AG04449 (cell line): Measurements from ENCODE around the gene VEZF1.
A peak's percentile ranks its signal among the peaks of the same experiment; 100 is the strongest.

ENCODE experiments used
- CTCF ChIA-PET: fragments of 350-600 bp; formaldehyde crosslinking; extraction: SDS; loops from one replicate; lab custom pipeline; 2021; ENCODE audit warnings: antibody characterized with exemption; lab: Yijun Ruan, JAX
- POLR2A ChIA-PET: fragments of 400-600, 350-600 bp; formaldehyde crosslinking; extraction: SDS; loops from one replicate; lab custom pipeline; 2020; ENCODE audit warnings: antibody characterized with exemption, inconsistent platforms; lab: Yijun Ruan, JAX
- DNase-seq: peaks from one replicate; pipeline ENCODE4 v3.0.0-alpha.2; 2010; ENCODE audit warnings: low read depth, low spot score
- H3K4me3 ChIP-seq: 2 replicates; pipeline ENCODE4 v1.5.1; 2011; ENCODE audit warnings: low read depth, mild to moderate bottlenecking, control low read depth, low read length
- TF ChIP-seq, protein P1 (sequence below): IDR thresholded peaks from one replicate; pipeline ENCODE4 v1.5.1; 2011; ENCODE audit warnings: mild to moderate bottlenecking, moderate library complexity, low read length, control low read depth, inconsistent platforms; ENCODE audit not compliant: insufficient read depth; ENCODE audit errors: missing control alignments

Gene VEZF1

DNA sequence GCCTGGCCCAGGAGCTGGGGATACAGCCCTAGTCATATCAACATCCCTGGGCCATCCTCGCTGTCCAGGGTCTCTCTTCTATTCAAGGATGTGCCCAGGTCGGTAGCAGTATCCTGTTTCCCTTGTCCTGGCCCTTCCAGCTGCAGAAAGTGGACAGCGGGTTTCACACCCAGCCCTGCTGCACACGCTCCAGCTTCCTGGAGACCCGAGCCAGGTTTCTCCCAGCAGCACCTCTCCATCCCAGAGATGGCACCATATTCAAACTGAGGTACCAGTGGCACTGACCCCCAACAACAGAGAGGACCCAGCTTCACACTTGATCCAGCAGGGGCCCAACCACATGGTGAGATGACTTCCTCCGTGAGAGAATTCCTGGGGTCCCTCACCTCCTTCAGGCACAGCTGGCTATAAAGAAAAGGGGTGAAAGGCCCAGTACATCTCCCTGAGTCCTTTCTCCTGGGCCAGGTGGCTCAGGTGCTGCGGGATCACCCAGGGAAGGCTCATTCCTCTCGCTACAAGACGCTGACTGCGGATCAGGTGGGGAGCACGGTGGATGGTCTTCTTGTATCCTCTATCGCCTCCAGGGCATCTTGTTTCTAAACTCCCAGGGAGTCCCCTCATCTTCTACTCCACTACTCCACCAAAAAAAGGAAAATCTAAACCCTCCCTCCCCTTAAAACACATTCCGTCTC, 34.2 kb downstream of the VEZF1 start:
- no peak for DNase-seq
- CTCF ChIA-PET, result interaction anchor here (0.7 to 7.8 kb wide), 17 partner anchors 9 to 97 kb away, joined by 3 to 75 read pairs (median 5); no protein-coding TSS in a partner anchor
- POLR2A ChIA-PET, result interaction anchor here (0.7 to 3.2 kb wide), 12 partner anchors 18 to 104 kb away, joined by 3 to 11 read pairs (median 6); partner anchors contain the start of gene MRPS23
- H3K4me3 ChIP-seq, result peak overlapping the region; percentile 70
- TF ChIP-seq, protein P1, sequence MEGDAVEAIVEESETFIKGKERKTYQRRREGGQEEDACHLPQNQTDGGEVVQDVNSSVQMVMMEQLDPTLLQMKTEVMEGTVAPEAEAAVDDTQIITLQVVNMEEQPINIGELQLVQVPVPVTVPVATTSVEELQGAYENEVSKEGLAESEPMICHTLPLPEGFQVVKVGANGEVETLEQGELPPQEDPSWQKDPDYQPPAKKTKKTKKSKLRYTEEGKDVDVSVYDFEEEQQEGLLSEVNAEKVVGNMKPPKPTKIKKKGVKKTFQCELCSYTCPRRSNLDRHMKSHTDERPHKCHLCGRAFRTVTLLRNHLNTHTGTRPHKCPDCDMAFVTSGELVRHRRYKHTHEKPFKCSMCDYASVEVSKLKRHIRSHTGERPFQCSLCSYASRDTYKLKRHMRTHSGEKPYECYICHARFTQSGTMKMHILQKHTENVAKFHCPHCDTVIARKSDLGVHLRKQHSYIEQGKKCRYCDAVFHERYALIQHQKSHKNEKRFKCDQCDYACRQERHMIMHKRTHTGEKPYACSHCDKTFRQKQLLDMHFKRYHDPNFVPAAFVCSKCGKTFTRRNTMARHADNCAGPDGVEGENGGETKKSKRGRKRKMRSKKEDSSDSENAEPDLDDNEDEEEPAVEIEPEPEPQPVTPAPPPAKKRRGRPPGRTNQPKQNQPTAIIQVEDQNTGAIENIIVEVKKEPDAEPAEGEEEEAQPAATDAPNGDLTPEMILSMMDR, result no peak

DNA sequence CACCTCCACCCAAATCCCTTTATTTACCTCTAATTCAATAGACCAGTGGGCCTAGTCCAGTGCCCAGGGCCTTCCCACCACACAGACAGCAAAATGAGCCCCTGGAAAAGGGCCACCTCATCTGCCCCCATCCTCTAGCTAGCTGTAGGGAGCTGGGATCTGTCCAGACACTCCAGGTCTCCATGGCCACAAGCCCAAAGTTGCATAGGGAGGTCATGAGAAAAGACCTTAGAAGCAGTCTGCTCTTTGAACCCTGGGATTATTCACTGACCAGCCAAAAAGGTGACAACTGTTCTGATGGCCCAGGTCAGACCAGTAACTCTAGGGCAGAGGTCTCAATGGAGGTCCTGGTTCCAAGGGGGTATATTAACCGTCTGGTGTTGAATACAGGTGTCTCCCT, 34.8 kb downstream of the VEZF1 start:
- no peak overlapping the region for H3K4me3 ChIP-seq
- TF ChIP-seq, protein P1, result no peak
- CTCF ChIA-PET, result interaction anchor here (1.3 to 7.8 kb wide), 10 partner anchors 14 to 96 kb away, joined by 3 to 75 read pairs (median 6); no protein-coding TSS in a partner anchor
- POLR2A ChIA-PET, result interaction anchor here (1.0 to 3.2 kb wide), 3 partner anchors 18 to 83 kb away, joined by 3 to 11 read pairs (median 3); no protein-coding TSS in a partner anchor
- no peak for DNase-seq

DNA sequence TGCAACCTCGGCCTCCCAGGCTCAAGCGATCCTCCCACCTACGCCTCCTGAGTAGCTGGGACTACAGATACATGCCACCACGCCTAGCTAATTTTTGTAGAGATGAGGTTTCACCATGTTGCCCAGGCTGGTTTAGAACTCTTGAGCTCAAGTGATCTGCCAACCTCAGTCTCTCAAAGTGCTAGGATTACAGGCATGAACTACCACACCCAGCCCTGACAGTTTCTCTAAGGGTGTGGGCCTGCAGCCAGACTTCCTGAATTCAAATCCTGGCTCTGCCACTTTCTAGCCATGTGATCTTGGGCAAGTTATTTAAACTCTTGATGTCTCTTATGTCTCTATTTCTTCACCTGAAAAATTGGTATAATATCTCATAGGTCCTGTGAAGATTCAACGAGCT, 38.4 kb downstream of the VEZF1 start:
- no peak overlapping the region for H3K4me3 ChIP-seq
- no peak for DNase-seq
- ChIA-PET CTCF (interaction anchor here (0.6 to 7.8 kb wide), 6 partner anchors 17 to 90 kb away, joined by 3 to 75 read pairs (median 14); no protein-coding TSS in a partner anchor), POLR2A (interaction anchor here (0.6 to 3.7 kb wide), 10 partner anchors 11 to 83 kb away, joined by 3 to 24 read pairs (median 8); no protein-coding TSS in a partner anchor)
- TF ChIP-seq, protein P1, result no peak

DNA sequence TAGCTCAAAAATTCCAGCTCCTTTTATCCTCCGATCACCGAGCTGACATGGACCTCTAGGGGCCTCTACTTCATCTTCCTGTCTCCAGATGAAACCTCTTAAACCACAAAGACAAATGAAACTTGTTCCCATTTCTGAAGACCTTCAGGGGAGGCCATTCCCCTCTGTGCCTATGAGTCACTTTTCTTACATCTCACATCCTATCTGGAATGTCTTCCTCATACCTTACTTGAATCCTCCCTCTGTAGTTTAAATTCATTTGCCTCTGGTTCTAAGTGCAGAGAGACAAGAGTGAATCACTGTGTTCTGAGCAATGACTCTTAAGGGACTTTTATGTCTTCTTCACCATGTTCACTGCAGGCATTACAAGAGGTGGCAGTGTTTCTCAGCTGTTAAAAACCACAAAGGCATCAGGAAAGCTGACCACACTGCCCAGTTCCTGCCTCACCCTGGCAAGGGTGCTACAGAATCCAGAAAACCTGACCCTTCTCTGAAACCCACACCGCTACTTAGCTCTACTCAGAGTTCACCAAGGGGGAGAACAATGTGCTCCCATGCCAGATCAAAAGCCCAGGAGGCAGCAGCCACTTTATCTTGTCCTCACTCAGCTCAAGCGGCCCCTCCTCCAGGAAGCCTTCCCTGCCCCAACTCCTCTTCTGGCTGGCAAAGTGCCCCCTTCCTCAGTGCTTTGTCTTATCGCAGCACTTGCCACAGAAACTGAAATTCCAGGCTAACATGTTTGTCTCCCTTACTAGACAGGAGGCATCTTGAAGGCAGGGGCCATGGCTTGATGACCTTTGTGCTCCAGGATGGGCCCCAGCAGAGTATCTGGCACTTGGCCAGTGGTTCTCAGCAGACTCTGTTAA, 39.3 kb downstream of the VEZF1 start:
- ChIA-PET CTCF (interaction anchor here (0.7 to 6.4 kb wide), 11 partner anchors 10 to 89 kb away, joined by 3 to 47 read pairs (median 4); no protein-coding TSS in a partner anchor), POLR2A (interaction anchor here (0.5 to 3.7 kb wide), 15 partner anchors 12 to 96 kb away, joined by 3 to 24 read pairs (median 4); partner anchors contain the start of gene VEZF1)
- DNase-seq, result peak; percentile 98
- TF ChIP-seq, protein P1, result no peak
- peak overlapping the region; percentile 16 for H3K4me3 ChIP-seq

DNA sequence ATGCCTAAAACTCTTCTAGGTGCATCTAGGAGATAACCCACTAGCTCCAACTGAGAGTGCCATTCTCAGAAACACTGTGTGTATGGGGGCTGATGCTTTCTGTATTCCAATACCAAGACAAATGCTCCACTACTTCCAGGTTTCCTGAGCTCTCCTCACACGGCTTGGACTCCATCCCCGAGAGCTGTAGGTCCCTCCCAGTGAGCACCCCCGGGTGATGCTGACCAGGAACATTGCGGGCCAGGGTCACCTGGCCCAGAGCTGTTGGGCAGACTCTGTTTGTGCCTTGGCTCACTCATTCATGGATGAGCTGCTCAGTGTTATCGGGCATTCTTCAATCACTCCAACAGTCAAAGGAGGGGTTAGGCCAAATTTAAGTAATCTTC, 39.9 kb downstream of the VEZF1 start:
- POLR2A ChIA-PET, result interaction anchor here (0.9 to 3.7 kb wide), 10 partner anchors 13 to 87 kb away, joined by 3 to 24 read pairs (median 6); partner anchors contain the start of gene VEZF1
- TF ChIP-seq, protein P1, result no peak
- CTCF ChIA-PET, result interaction anchor here (0.7 to 6.4 kb wide), 12 partner anchors 7 to 89 kb away, joined by 3 to 47 read pairs (median 5); partner anchors contain the start of gene CUEDC1
- no peak for DNase-seq
- no peak overlapping the region; the same call in 1 of the 2 replicates for H3K4me3 ChIP-seq
